ENCODE results near the gene ITPR1.

DNA sequence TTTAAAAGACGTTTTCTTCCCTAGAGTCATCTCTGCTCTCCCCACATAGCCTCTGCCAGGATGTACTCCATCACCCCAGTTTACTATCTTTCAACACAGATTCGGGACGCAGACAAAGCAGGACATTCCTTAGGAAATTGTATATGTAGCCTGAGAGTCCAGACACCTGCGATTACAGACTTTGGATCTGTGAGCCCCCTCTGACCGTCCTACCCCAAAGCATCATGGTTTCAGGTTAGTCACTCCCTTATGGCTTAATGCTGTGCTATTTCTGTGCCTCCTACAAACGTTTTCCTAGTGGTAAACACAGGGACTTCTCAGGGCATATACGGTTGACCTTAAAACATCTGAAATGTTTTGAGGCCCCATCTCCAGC, 252.1 kb downstream of the ITPR1 start:
- TF ChIP-seq, protein P1, sequence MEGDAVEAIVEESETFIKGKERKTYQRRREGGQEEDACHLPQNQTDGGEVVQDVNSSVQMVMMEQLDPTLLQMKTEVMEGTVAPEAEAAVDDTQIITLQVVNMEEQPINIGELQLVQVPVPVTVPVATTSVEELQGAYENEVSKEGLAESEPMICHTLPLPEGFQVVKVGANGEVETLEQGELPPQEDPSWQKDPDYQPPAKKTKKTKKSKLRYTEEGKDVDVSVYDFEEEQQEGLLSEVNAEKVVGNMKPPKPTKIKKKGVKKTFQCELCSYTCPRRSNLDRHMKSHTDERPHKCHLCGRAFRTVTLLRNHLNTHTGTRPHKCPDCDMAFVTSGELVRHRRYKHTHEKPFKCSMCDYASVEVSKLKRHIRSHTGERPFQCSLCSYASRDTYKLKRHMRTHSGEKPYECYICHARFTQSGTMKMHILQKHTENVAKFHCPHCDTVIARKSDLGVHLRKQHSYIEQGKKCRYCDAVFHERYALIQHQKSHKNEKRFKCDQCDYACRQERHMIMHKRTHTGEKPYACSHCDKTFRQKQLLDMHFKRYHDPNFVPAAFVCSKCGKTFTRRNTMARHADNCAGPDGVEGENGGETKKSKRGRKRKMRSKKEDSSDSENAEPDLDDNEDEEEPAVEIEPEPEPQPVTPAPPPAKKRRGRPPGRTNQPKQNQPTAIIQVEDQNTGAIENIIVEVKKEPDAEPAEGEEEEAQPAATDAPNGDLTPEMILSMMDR (conservative IDR thresholded peaks at IDR 0.05 in 1 of 2, IDR thresholded peaks at IDR 0.05 in 1 of 2; ENCODE audit: extremely low read depth in 1 of 2, insufficient read depth in 1 of 2, low read depth in 1 of 2, low read length in 2 of 2): no peak
- TF ChIP-seq EZH2 (IDR thresholded peaks at IDR 0.05; ENCODE audit: borderline replicate concordance, low read length): no peak
